CD4-positive, CD25-positive, alpha-beta regulatory T cell (primary cell): ENCODE data around the gene ANKFN1. TPM values are rescaled to one million over a fixed set of nuclear protein-coding genes. Genes with fewer than 3 reads are reported as not detected.
A peak's percentile ranks its signal among the peaks of the same experiment; 100 is the strongest.

Source experiments
- ATAC-seq, 2 donors: fragments of 150-1000 bp; cut with Tn5 transposase; one replicate each; pipeline ENCODE4 v1.10.0; 2021; ENCODE audit warnings: low read depth in 2 of 2, moderate number of reproducible peaks in 2 of 2, moderate library complexity in 1 of 2
- DNase-seq, 3 donors: peaks; one replicate each; pipeline versions ENCODE4 v3.0.0 to v3.0.0-alpha.2; 2012 to 2022; ENCODE audit warnings: mixed read lengths in 1 of 3
- H3K27ac ChIP-seq: one replicate; pipeline ENCODE4 v1.7.0; 2013; ENCODE audit warnings: mild to moderate bottlenecking, low read length; ENCODE audit not compliant: insufficient read depth, poor library complexity, severe bottlenecking
- H3K27me3 ChIP-seq: one replicate; pipeline ENCODE4 v1.7.0; 2013; ENCODE audit warnings: low read length; ENCODE audit not compliant: control insufficient read depth, insufficient read depth
- H3K36me3 ChIP-seq: one replicate; pipeline ENCODE4 v1.7.0; 2013; ENCODE audit warnings: mild to moderate bottlenecking, low read length, moderate library complexity; ENCODE audit not compliant: control insufficient read depth, insufficient read depth
- H3K4me1 ChIP-seq: 2 replicates; pipeline ENCODE4 v1.7.0; 2013; ENCODE audit warnings: mild to moderate bottlenecking, low read length; ENCODE audit not compliant: insufficient read depth, control insufficient read depth, poor library complexity, severe bottlenecking
- H3K4me3 ChIP-seq: one replicate; pipeline ENCODE4 v1.7.0; 2013; ENCODE audit warnings: low read depth, mild to moderate bottlenecking, low read length, moderate library complexity
- H3K9me3 ChIP-seq, 2 experiments: 1 replicate in 1 of 2; 2 replicates in 1 of 2; pipeline ENCODE4 v1.7.0; 2013; ENCODE audit warnings: low read length in 2 of 2, mild to moderate bottlenecking in 1 of 2, moderate library complexity in 1 of 2; ENCODE audit not compliant: control insufficient read depth in 2 of 2
- H3K27ac Mint-ChIP-seq, 3 donors: one replicate each; pipeline ENCODE4 v1.8.0; 2020 to 2022; ENCODE audit warnings: mild to moderate bottlenecking in 3 of 3, mixed read lengths in 3 of 3, moderate library complexity in 2 of 3
- H3K27me3 Mint-ChIP-seq: one replicate; pipeline ENCODE4 v1.8.0; 2022; ENCODE audit warnings: mild to moderate bottlenecking, mixed read lengths
- H3K36me3 Mint-ChIP-seq: one replicate; pipeline ENCODE4 v1.8.0; 2020; ENCODE audit warnings: mixed read lengths
- H3K4me1 Mint-ChIP-seq, 4 donors: one replicate each; pipeline ENCODE4 v1.8.0; 2020 to 2022; ENCODE audit warnings: mixed read lengths in 4 of 4, mild to moderate bottlenecking in 1 of 4
- H3K4me3 Mint-ChIP-seq, 4 donors: one replicate each; pipeline ENCODE4 v1.8.0; 2020 to 2022; ENCODE audit warnings: mild to moderate bottlenecking in 4 of 4, mixed read lengths in 4 of 4, moderate library complexity in 3 of 4
- H3K9me3 Mint-ChIP-seq, 7 donors: one replicate each; pipeline ENCODE4 v1.8.0; 2020 to 2022; ENCODE audit warnings: mixed read lengths in 7 of 7, mild to moderate bottlenecking in 3 of 7, moderate library complexity in 2 of 7
- polyA plus RNA-seq, 4 donors: library from polyadenylated mRNA; unstranded; fragments of 300-500 nt; fragmentation: Illumina TruSeq; gene quantifications; one replicate each; pipeline ENCODE4 v1.2.3, GENCODE V29; 2021
- total RNA-seq: library from RNA; stranded (reverse); gene quantifications from one replicate; pipeline ENCODE4 v1.2.3, GENCODE V29; 2022

ANKFN1 gene
- total and polyA plus RNA-seq, 5 donors from 2014 or later: not detected

- ATAC-seq: no peak
- DNase-seq: no peak
- Mint-ChIP-seq H3K9me3 (peaks cover 0 to 2% (median 0%) of the 10 kb centered on the region in 7 donors), H3K4me1 (no peaks in the 10 kb centered on the region), H3K36me3 (no peaks in the 10 kb centered on the region), H3K27ac (peak overlapping the region in 1 of 3 donors; percentile 0), H3K4me3 (no peak overlapping the region), H3K27me3 (peaks cover 18% of the 10 kb centered on the region)
- no peaks in the 10 kb centered on the region for H3K9me3 ChIP-seq
- no peaks in the 10 kb centered on the region for H3K4me1 ChIP-seq
- H3K27ac ChIP-seq: no peak overlapping the region
- H3K36me3 ChIP-seq: no peaks in the 10 kb centered on the region
- peaks cover 4% of the 10 kb centered on the region for H3K27me3 ChIP-seq
- H3K4me3 ChIP-seq: no peak overlapping the region
Measured at GRCh38 chr17:56136301-56136700, 17.0 kb upstream of the ANKFN1 start.

GRCh38 chr17:56141046-56141839 lies 12.0 kb upstream of the ANKFN1 start:
- Histone ChIP-seq H3K27ac (no peak overlapping the region), H3K4me1 (no peaks in the 10 kb centered on the region), H3K36me3 (no peaks in the 10 kb centered on the region), H3K27me3 (peaks cover 2% of the 10 kb centered on the region), H3K9me3 (no peaks in the 10 kb centered on the region), H3K4me3 (no peak overlapping the region)
- Mint-ChIP-seq H3K4me3 (no peak overlapping the region), H3K27ac (no peak overlapping the region), H3K9me3 (peaks cover 0 to 3% (median 0%) of the 10 kb centered on the region in 7 donors), H3K36me3 (no peaks in the 10 kb centered on the region), H3K27me3 (peaks cover 13% of the 10 kb centered on the region), H3K4me1 (no peaks in the 10 kb centered on the region)
- ATAC-seq (no peak), DNase-seq (no peak)

GRCh38 chr17:56142325-56142724 lies 10.9 kb upstream of the ANKFN1 start:
- H3K27me3 ChIP-seq: no peaks in the 10 kb centered on the region
- no peak overlapping the region for H3K4me3 ChIP-seq
- DNase-seq (no peak), ATAC-seq (no peak)
- H3K27ac ChIP-seq: no peak overlapping the region
- H3K9me3 ChIP-seq: no peaks in the 10 kb centered on the region
- Mint-ChIP-seq H3K36me3 (no peaks in the 10 kb centered on the region), H3K4me3 (no peak overlapping the region), H3K27ac (peak overlapping the region in 1 of 3 donors; percentile 52), H3K4me1 (no peaks in the 10 kb centered on the region), H3K27me3 (peaks cover 5% of the 10 kb centered on the region), H3K9me3 (peaks cover 0 to 3% (median 0%) of the 10 kb centered on the region in 7 donors)
- no peaks in the 10 kb centered on the region for H3K4me1 ChIP-seq
- no peaks in the 10 kb centered on the region for H3K36me3 ChIP-seq

GRCh38 chr17:56142781-56143180 lies 10.5 kb upstream of the ANKFN1 start:
- no peaks in the 10 kb centered on the region for H3K36me3 Mint-ChIP-seq
- Histone ChIP-seq H3K36me3 (no peaks in the 10 kb centered on the region), H3K27me3 (no peaks in the 10 kb centered on the region), H3K27ac (no peak overlapping the region), H3K9me3 (no peaks in the 10 kb centered on the region), H3K4me1 (no peaks in the 10 kb centered on the region), H3K4me3 (no peak overlapping the region)
- peaks cover 0 to 3% (median 0%) of the 10 kb centered on the region in 7 donors for H3K9me3 Mint-ChIP-seq
- no peaks in the 10 kb centered on the region for H3K4me1 Mint-ChIP-seq
- DNase-seq (no peak), ATAC-seq (no peak)
- no peak overlapping the region for H3K4me3 Mint-ChIP-seq
- H3K27me3 Mint-ChIP-seq: peaks cover 5% of the 10 kb centered on the region
- peak overlapping the region in 1 of 3 donors; percentile 52 for H3K27ac Mint-ChIP-seq

GRCh38 chr17:56144223-56144622 lies 9.1 kb upstream of the ANKFN1 start:
- H3K27me3 Mint-ChIP-seq: peaks cover 5% of the 10 kb centered on the region
- peaks cover 0 to 3% (median 0%) of the 10 kb centered on the region in 7 donors for H3K9me3 Mint-ChIP-seq
- no peak overlapping the region for H3K4me3 ChIP-seq
- no peaks in the 10 kb centered on the region for H3K36me3 Mint-ChIP-seq
- no peak overlapping the region for H3K27ac ChIP-seq
- no peaks in the 10 kb centered on the region for H3K9me3 ChIP-seq
- no peaks in the 10 kb centered on the region for H3K4me1 Mint-ChIP-seq
- no peaks in the 10 kb centered on the region for H3K36me3 ChIP-seq
- ATAC-seq: no peak
- H3K4me1 ChIP-seq: no peaks in the 10 kb centered on the region
- H3K27ac Mint-ChIP-seq: no peak overlapping the region
- no peak overlapping the region for H3K4me3 Mint-ChIP-seq
- DNase-seq: no peak
- no peaks in the 10 kb centered on the region for H3K27me3 ChIP-seq

GRCh38 chr17:56146534-56146933 lies 6.7 kb upstream of the ANKFN1 start:
- no peak for DNase-seq
- Mint-ChIP-seq H3K27me3 (peaks cover 5% of the 10 kb centered on the region), H3K4me3 (no peak overlapping the region), H3K9me3 (peaks cover 0 to 1% (median 0%) of the 10 kb centered on the region in 7 donors), H3K4me1 (no peaks in the 10 kb centered on the region), H3K36me3 (no peaks in the 10 kb centered on the region), H3K27ac (no peak overlapping the region)
- Histone ChIP-seq H3K4me1 (no peaks in the 10 kb centered on the region), H3K27ac (no peak overlapping the region), H3K9me3 (no peaks in the 10 kb centered on the region), H3K27me3 (no peaks in the 10 kb centered on the region), H3K4me3 (no peak overlapping the region), H3K36me3 (no peaks in the 10 kb centered on the region)
- ATAC-seq: no peak

GRCh38 chr17:56148333-56148732 lies 4.9 kb upstream of the ANKFN1 start:
- Mint-ChIP-seq H3K27ac (no peak overlapping the region), H3K27me3 (peaks cover 4% of the 10 kb centered on the region), H3K4me1 (no peaks in the 10 kb centered on the region), H3K4me3 (no peak overlapping the region), H3K36me3 (no peaks in the 10 kb centered on the region), H3K9me3 (peaks cover 0 to 1% (median 0%) of the 10 kb centered on the region in 7 donors)
- no peak overlapping the region for H3K27ac ChIP-seq
- ATAC-seq (no peak), DNase-seq (no peak)
- H3K4me1 ChIP-seq: no peaks in the 10 kb centered on the region
- H3K4me3 ChIP-seq: no peak overlapping the region
- no peaks in the 10 kb centered on the region for H3K27me3 ChIP-seq
- H3K36me3 ChIP-seq: no peaks in the 10 kb centered on the region
- H3K9me3 ChIP-seq: no peaks in the 10 kb centered on the region
